GM13977 (cell line): Measurements from ENCODE around the gene CABLES1.

ENCODE experiments used
- DNase-seq: peaks from one replicate; pipeline ENCODE4 v3.0.0; 2012; ENCODE audit warnings: low spot score
- CTCF ChIP-seq: IDR thresholded peaks from 2 replicates; pipeline ENCODE4 v1.5.1; 2012; ENCODE audit warnings: mild to moderate bottlenecking, control low read depth; ENCODE audit not compliant: insufficient read depth; ENCODE audit errors: extremely low read depth, missing control alignments
- in situ Hi-C: fragments of 300-500 bp; cut with MboI; formaldehyde crosslinking; loops from one replicate; pipeline ENCODE4 v1.12.0; 2022; ENCODE audit warnings: low sequenced_read_pairs, low pct_unique_long_range_greater_than_20kb, mixed read lengths, inconsistent platforms; ENCODE audit not compliant: unreplicated experiment

Gene CABLES1

GRCh38 chr18:23191232-23191631, 55.9 kb downstream of the CABLES1 start:
- TF ChIP-seq CTCF: no peak
- in situ Hi-C loops: no loop called here
- DNase-seq: no peak

GRCh38 chr18:23193742-23194141, 58.5 kb downstream of the CABLES1 start:
- in situ Hi-C loops: no loop called here
- no peak for DNase-seq
- no peak for TF ChIP-seq CTCF

GRCh38 chr18:23194155-23194996, 59.1 kb downstream of the CABLES1 start:
- in situ Hi-C loops: no loop called here
- no peak for TF ChIP-seq CTCF
- no peak for DNase-seq

GRCh38 chr18:23194997-23195957, 60.0 kb downstream of the CABLES1 start:
- in situ Hi-C loops: no loop called here
- no peak for TF ChIP-seq CTCF
- no peak for DNase-seq

- DNase-seq: no peak
- no peak for TF ChIP-seq CTCF
- in situ Hi-C loops: no loop called here
Observed at GRCh38 chr18:23196119-23197007, 61.1 kb downstream of the CABLES1 start.
